Colonic mucosa (tissue), 4 donors: Measurements from ENCODE around the gene SUN1. TPM values are rescaled to one million over a fixed set of nuclear protein-coding genes. Genes with fewer than 3 reads are reported as not detected.

ENCODE experiments used
- DNase-seq: peaks from one replicate; pipeline ENCODE4 v3.0.0-alpha.2; 2020
- H3K27ac ChIP-seq: fragments of 200-600 bp; one replicate; pipeline ENCODE4 v1.8.0; 2021
- H3K27me3 ChIP-seq: fragments of 200-600 bp; one replicate; pipeline ENCODE4 v1.8.0; 2021
- H3K36me3 ChIP-seq: fragments of 200-600 bp; one replicate; pipeline ENCODE4 v1.8.0; 2021
- H3K4me1 ChIP-seq: fragments of 200-600 bp; one replicate; pipeline ENCODE4 v1.8.0; 2021; ENCODE audit warnings: mild to moderate bottlenecking
- H3K4me3 ChIP-seq: fragments of 200-600 bp; one replicate; pipeline ENCODE4 v1.8.0; 2021
- H3K9ac ChIP-seq, 2 donors: one replicate each; pipeline ENCODE4 v1.7.0; 2013; ENCODE audit warnings: control low read depth in 2 of 2, low read depth in 2 of 2, low read length in 2 of 2
- H3K9me3 ChIP-seq: fragments of 200-600 bp; one replicate; pipeline ENCODE4 v1.8.0; 2021
- intact Hi-C: fragments of 100-400 bp; cut with DNase I; formaldehyde crosslinking; loops from one replicate; pipeline ENCODE4 v1.14.1; 2022
- total RNA-seq, 2 donors: library from RNA; stranded (reverse); fragmentation: NEBNext Ultra II Directional in 1 of 2; extraction: Animal tissue kit (Norgen Biotek cat#: 25700) in 1 of 2; gene quantifications; one replicate each; pipeline ENCODE4 v1.2.1, GENCODE V29; 2021
- TF ChIP-seq, protein P1 (sequence below): fragments of 200-600 bp; IDR thresholded peaks from one replicate; pipeline ENCODE4 v1.8.0; 2022; ENCODE audit warnings: antibody characterized with exemption, mild to moderate bottlenecking
- donor health status: healthy.
- donor health status: DM: no; HTN: no; CAD: no.
- donor health status: DM: no; HTN: no; CAD: no.

SUN1 gene
- total RNA-seq, 2 donors from 2014 or later: 122 to 158 TPM

DNA sequence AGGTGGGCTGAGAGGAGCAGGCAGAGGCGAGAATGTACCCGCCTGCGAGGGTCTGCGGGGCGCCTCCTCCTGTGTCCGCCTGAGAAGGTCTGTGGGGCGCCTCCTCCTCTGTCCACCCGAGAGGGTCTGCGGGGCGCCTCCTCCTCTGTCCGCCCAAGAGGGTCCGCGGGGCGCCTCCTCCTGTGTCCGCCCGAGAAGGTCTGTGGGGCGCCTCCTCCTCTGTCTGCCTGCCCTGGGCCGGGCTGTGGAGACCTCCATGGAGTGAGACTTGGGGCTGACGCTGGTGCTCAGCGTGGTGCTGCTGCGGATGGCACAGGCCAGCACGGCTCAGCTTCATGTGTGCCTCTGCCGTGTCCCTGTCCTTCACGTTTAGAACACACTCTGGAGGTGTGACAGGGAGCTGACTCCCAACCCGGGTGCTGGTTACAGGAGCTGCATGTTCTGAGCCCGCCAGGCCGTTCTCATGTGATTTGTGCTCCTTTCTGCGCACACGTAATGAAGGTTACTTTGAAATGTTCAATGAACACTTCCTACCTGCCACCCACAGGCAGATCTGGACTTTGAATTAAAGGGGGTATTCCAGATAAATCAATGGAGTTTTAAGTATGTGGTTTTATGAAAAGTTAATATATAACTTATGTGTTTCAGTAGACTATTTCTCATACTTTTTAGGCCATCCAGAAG, 23.6 kb downstream of the SUN1 start:
- no peak overlapping the region for H3K4me3 ChIP-seq
- H3K9me3 ChIP-seq: no peaks in the 10 kb centered on the region
- intact Hi-C loops: no loop called here
- H3K27me3 ChIP-seq: no peaks in the 10 kb centered on the region
- no peaks in the 10 kb centered on the region for H3K4me1 ChIP-seq
- H3K36me3 ChIP-seq: peaks cover 20% of the 10 kb centered on the region
- no peak overlapping the region for H3K27ac ChIP-seq
- no peak overlapping the region for H3K9ac ChIP-seq
- TF ChIP-seq, protein P1, sequence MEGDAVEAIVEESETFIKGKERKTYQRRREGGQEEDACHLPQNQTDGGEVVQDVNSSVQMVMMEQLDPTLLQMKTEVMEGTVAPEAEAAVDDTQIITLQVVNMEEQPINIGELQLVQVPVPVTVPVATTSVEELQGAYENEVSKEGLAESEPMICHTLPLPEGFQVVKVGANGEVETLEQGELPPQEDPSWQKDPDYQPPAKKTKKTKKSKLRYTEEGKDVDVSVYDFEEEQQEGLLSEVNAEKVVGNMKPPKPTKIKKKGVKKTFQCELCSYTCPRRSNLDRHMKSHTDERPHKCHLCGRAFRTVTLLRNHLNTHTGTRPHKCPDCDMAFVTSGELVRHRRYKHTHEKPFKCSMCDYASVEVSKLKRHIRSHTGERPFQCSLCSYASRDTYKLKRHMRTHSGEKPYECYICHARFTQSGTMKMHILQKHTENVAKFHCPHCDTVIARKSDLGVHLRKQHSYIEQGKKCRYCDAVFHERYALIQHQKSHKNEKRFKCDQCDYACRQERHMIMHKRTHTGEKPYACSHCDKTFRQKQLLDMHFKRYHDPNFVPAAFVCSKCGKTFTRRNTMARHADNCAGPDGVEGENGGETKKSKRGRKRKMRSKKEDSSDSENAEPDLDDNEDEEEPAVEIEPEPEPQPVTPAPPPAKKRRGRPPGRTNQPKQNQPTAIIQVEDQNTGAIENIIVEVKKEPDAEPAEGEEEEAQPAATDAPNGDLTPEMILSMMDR: no peak
- no peak for DNase-seq

DNA sequence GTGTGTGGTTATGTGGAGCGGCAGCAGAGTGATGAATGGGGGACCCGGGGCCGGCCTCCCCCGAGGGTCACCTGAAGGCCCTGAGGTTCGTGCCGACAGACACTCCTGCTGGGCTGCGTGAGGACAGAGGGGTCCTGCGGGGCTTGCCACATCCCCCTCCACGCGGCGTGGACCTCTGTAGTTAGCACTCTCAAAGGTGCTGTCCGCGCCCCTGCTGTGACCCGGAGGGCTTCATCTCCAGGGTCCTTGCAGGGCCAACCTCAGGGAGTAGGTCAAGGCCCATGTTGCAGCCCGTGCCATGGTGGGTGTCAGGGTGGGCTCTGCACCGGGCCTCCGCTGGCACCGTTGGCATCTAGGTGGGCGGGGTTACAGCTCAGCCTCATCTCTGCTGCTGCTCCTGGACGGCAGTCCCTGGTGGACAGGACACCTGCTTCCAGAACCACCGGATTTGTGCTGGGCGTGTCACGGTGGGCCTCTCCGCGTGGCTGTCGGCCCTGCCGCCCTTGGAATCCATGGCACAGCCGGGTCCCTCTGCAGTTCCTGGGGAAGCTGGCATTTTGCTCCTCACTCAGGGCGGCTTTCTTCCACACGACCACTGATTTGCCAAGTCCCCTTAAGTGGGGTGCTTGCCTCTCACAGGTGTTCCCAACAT, 24.3 kb downstream of the SUN1 start:
- H3K36me3 ChIP-seq: peaks cover 20% of the 10 kb centered on the region
- intact Hi-C loops: no loop called here
- no peak overlapping the region for H3K9ac ChIP-seq
- no peaks in the 10 kb centered on the region for H3K4me1 ChIP-seq
- H3K9me3 ChIP-seq: no peaks in the 10 kb centered on the region
- TF ChIP-seq, protein P1: no peak
- no peak overlapping the region for H3K4me3 ChIP-seq
- DNase-seq: no peak
- H3K27me3 ChIP-seq: no peaks in the 10 kb centered on the region
- H3K27ac ChIP-seq: no peak overlapping the region

DNA sequence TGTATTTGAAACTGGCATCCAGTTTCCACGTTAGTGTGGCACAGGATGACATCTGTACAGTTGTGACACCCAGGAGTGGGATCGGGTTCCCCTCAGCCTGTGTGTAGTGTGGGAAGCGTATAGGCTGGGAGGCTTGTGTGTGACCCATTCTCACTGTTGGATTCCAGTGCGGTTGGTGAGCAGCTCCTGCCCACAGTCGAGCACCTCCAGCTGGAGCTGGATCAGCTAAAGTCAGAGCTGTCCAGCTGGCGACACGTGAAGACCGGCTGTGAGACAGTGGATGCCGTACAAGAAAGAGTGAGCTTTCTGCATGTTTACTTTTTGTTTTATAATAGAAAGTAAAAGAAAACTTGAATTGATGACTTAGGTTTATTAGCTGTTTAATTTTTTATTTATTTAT, 25.4 kb downstream of the SUN1 start:
- Histone ChIP-seq H3K36me3 (peaks cover 18% of the 10 kb centered on the region), H3K9me3 (no peaks in the 10 kb centered on the region), H3K27me3 (no peaks in the 10 kb centered on the region), H3K4me1 (no peaks in the 10 kb centered on the region), H3K4me3 (no peak overlapping the region), H3K9ac (no peak overlapping the region), H3K27ac (no peak overlapping the region)
- intact Hi-C loops: no loop called here
- DNase-seq: no peak
- TF ChIP-seq, protein P1: no peak

DNA sequence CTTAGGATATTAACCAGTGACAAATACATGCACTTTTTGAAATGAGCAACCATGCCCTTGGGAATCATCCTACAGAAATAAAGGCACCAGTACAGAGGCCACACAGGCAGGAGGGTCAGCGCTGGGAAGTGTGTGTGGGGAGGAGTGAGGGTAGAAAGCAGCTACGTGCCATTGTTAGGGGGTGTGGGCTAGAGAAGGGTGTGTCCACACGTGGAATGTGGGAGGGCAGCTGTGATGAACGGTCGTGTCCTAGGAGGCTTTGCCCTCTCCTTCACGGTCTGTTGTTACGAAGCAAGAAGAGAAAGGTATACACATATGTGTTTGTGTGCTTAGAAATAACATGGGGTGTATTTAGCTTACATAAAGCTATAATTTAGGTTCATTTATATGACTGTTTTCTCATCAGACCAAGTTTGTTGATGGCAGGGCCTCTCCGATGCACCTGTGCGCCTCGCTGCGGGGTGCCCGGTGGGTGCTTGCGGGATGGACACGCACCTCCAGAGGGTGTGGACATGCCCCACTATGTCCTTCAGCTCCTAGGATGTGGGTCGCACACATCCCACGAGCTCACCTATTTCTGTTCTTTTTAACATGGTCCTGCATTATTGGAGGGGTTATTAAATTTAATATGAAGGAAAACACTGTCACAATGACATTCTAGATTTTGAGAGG, 27.2 kb downstream of the SUN1 start:
- H3K9ac ChIP-seq: no peak overlapping the region
- DNase-seq: no peak
- TF ChIP-seq, protein P1: no peak
- H3K4me1 ChIP-seq: no peaks in the 10 kb centered on the region
- no peaks in the 10 kb centered on the region for H3K9me3 ChIP-seq
- H3K27me3 ChIP-seq: no peaks in the 10 kb centered on the region
- no peak overlapping the region for H3K4me3 ChIP-seq
- H3K27ac ChIP-seq: no peak overlapping the region
- H3K36me3 ChIP-seq: peaks cover 10% of the 10 kb centered on the region
- intact Hi-C loops: no loop called here

DNA sequence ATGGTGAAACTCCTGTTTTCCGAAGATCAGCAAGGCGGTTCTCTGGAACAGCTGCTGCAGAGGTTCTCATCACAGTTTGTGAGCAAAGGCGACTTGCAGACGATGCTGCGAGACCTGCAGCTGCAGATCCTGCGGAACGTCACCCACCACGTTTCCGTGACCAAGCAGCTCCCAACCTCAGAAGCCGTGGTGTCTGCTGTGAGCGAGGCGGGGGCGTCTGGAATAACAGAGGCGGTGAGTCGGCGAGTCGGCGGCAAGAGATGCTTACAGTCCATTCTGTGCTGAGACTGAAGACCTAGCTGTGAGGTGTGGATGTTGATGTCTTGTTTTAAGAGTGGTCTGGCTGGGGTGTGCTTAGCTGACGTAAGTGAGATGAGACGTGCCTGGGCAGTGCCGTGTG, 27.9 kb downstream of the SUN1 start:
- Histone ChIP-seq H3K4me1 (no peaks in the 10 kb centered on the region), H3K27ac (no peak overlapping the region), H3K9ac (no peak overlapping the region), H3K9me3 (no peaks in the 10 kb centered on the region), H3K27me3 (no peaks in the 10 kb centered on the region), H3K36me3 (peaks cover 10% of the 10 kb centered on the region), H3K4me3 (no peak overlapping the region)
- intact Hi-C loops: no loop called here
- DNase-seq: no peak
- TF ChIP-seq, protein P1: no peak
